Measurements from ENCODE around the gene ISLR. TPM values are rescaled to one million over a fixed set of nuclear protein-coding genes. Genes with fewer than 3 reads are reported as not detected.

The ISLR gene
- total and polyA plus RNA-seq, 2 of the 4 experiments (the other 2 are of a cell fraction), result under 0.01 to 0.79 TPM

- Histone ChIP-seq H3K36me3 (ENCODE audit: control insufficient read depth, insufficient read depth, low read length) (no peaks in the 10 kb centered on the region), H2BK5ac (ENCODE audit: low read depth, low read length, poor library complexity, severe bottlenecking) (no peak overlapping the region), H3K18ac (ENCODE audit: low read depth, low read length) (no peak overlapping the region), H4K91ac (ENCODE audit: insufficient read depth, low read depth, low read length) (no peak overlapping the region), H3K9me1 (ENCODE audit: insufficient read depth, low read length) (no peaks in the 10 kb centered on the region), H4K8ac (ENCODE audit: low read depth in 2 of 2, low read length in 2 of 2) (no peak overlapping the region), H3K4me3 (ENCODE audit: insufficient read depth, low read depth, low read length) (no peak overlapping the region), H2AK5ac (ENCODE audit: low read depth, low read length) (no peak overlapping the region), H3K27ac (ENCODE audit: insufficient read depth, low read length) (no peak overlapping the region), H2AK9ac (replicated peaks; ENCODE audit: low read depth, low read length, poor library complexity) (no peak overlapping the region), H4K5ac (ENCODE audit: low read depth, low read length) (no peak overlapping the region), H3K4me2 (ENCODE audit: low read depth, low read length) (no peak overlapping the region), H3K9me3 (ENCODE audit: control insufficient read depth, insufficient read depth, low read length) (no peaks in the 10 kb centered on the region), H2BK120ac (ENCODE audit: low read depth, low read length) (no peak overlapping the region), H3K23ac (ENCODE audit: low read depth, low read length) (no peak overlapping the region), H3K4ac (ENCODE audit: low read depth, low read length) (no peak overlapping the region), H3K9ac (ENCODE audit: low read depth, low read length) (no peak overlapping the region), H3K79me1 (ENCODE audit: low read depth in 1 of 2, low read length in 2 of 2) (no peaks in the 10 kb centered on the region), H3K56ac (ENCODE audit: extremely low read depth, insufficient read depth, low read length) (no peak overlapping the region), H3K4me1 (ENCODE audit: control insufficient read depth, insufficient read depth, low read length) (peaks cover 1% of the 10 kb centered on the region; the same call in 1 of the 2 replicates), H2BK20ac (ENCODE audit: low read depth, low read length) (no peak overlapping the region), H2AFZ (replicated peaks; ENCODE audit: low read length, poor library complexity) (no peak overlapping the region), H2BK15ac (ENCODE audit: low read depth, low read length) (no peak overlapping the region), H4K20me1 (ENCODE audit: insufficient read depth, low read length) (0 out of 2 replicates have a peak, but pooled peaks cover 3% of the 10 kb centered on the region), H3K27me3 (ENCODE audit: control insufficient read depth, insufficient read depth, low read length) (peaks cover 64% of the 10 kb centered on the region), H3K14ac (replicated peaks; ENCODE audit: low read depth, low read length) (no peak overlapping the region)
- TF ChIP-seq NFE2L2 (IDR thresholded peaks at IDR 0.05; ENCODE audit: low read depth, low read length) (no peak), RCOR1 (IDR thresholded peaks at IDR 0.05; ENCODE audit: insufficient replicate concordance, low read length) (no peak), SMC3 (IDR thresholded peaks at IDR 0.05; ENCODE audit: low read depth, low read length) (no peak), RFX5 (IDR thresholded peaks at IDR 0.05; ENCODE audit: low read depth, low read length) (no peak), MAFK (IDR thresholded peaks at IDR 0.05; ENCODE audit: low read depth, low read length) (no peak), ELK1 (IDR thresholded peaks at IDR 0.05; ENCODE audit: borderline replicate concordance, low read depth, low read length) (no peak)
- ChIA-PET POLR2A (ENCODE audit: unreplicated experiment) (no interaction called here), CTCF (no interaction called here)
- DNase-seq, result no peak
- BruUV-seq (replicated peaks), result no TSS peak
- dilution Hi-C loops (cut with HindIII; ENCODE audit: low sequenced_read_pairs, unreplicated experiment) (no loop called here), intact Hi-C loops (cut with micrococcal nuclease) (no loop called here), in situ Hi-C loops (cut with MboI; ENCODE audit: low sequenced_read_pairs) (no loop called here)
- ATAC-seq (ENCODE audit: low read depth), result no peak
- WGBS, 2 experiments (ENCODE audit: extremely low coverage in 2 of 2, insufficient read length in 1 of 2), result 29% methylated on average over 3 of the region's 11 CpGs; no CpG with 5 or more reads in 1 of the 2 experiments
Measured at GRCh38 chr15:74220475-74221248, 47.2 kb downstream of the ISLR start.
